OCI-LY7 (cell line): ENCODE results near the gene NRSN2. TPM values are rescaled to one million over a fixed set of nuclear protein-coding genes. Genes with fewer than 3 reads are reported as not detected.

Experiments
- Bru-seq: library from RNA; stranded (reverse); fragments of 400-500 nt; gene quantifications from one replicate; lab custom pipeline; 2021; lab: Mats Ljungman, UMichigan
- BruChase-seq, 2 experiments: library from RNA; stranded (reverse); fragments of 400-500 nt; gene quantifications; one replicate each; lab custom pipeline; 2021; lab: Mats Ljungman, UMichigan
- BruUV-seq: library from RNA; stranded (reverse); fragments of 400-500 nt; replicated peaks from 2 replicates; lab custom pipeline; 2021; lab: Mats Ljungman, UMichigan
- CTCF ChIA-PET: fragments of 300-600 bp; sonication (Branson Sonifier 250); formaldehyde crosslinking; loops from one replicate; lab custom pipeline; 2022; ENCODE audit warnings: antibody characterized with exemption; ENCODE audit not compliant: unreplicated experiment; lab: Charles Lee
- POLR2A ChIA-PET: fragments of 300-600 bp; sonication (Branson Sonifier 250); formaldehyde crosslinking; loops from one replicate; lab custom pipeline; 2022; ENCODE audit warnings: antibody characterized with exemption; lab: Charles Lee
- DNase-seq: peaks from one replicate; pipeline ENCODE4 v3.0.0-alpha.2; 2015; ENCODE audit warnings: low spot score
- H2AFZ ChIP-seq: fragments of 200-600 bp; sonication (generic), shearing (Covaris generic); 2 replicates; pipeline ENCODE4 v1.6.1; 2014; ENCODE audit warnings: mild to moderate bottlenecking, antibody characterized with exemption, low read length, moderate library complexity
- H3K27ac ChIP-seq: fragments of 200-600 bp; sonication (generic); 2 replicates; pipeline ENCODE4 v1.5.1; 2014; ENCODE audit warnings: mixed run types, low read depth, mild to moderate bottlenecking, moderate library complexity, low read length, inconsistent platforms; ENCODE audit not compliant: poor library complexity, severe bottlenecking
- H3K36me3 ChIP-seq: fragments of 200-600 bp; sonication (generic); 2 replicates; pipeline ENCODE4 v1.6.1; 2014; ENCODE audit warnings: mild to moderate bottlenecking, antibody characterized with exemption, low read length, moderate library complexity, mixed read lengths; ENCODE audit not compliant: insufficient read depth
- H3K4me1 ChIP-seq: fragments of 200-600 bp; sonication (generic); 2 replicates; pipeline ENCODE4 v1.5.1; 2014; ENCODE audit warnings: mild to moderate bottlenecking, low read length; ENCODE audit not compliant: insufficient read depth, poor library complexity, severe bottlenecking
- H3K4me2 ChIP-seq: fragments of 200-600 bp; sonication (generic); 2 replicates; pipeline ENCODE4 v1.6.1; 2014; ENCODE audit warnings: mild to moderate bottlenecking, low read length
- H3K4me3 ChIP-seq: fragments of 200-600 bp; sonication (generic); 2 replicates; pipeline ENCODE4 v1.5.1; 2014; ENCODE audit warnings: mild to moderate bottlenecking, low read depth, low read length; ENCODE audit not compliant: poor library complexity, severe bottlenecking
- H3K79me2 ChIP-seq: fragments of 200-600 bp; sonication (generic); 2 replicates; pipeline ENCODE4 v1.6.1; 2016; ENCODE audit warnings: low read depth, mild to moderate bottlenecking, low read length, moderate library complexity, mixed read lengths; ENCODE audit not compliant: insufficient read depth
- H3K9me2 ChIP-seq: fragments of 200-600 bp; sonication (generic); 2 replicates; pipeline ENCODE4 v1.6.1; 2016; ENCODE audit warnings: mild to moderate bottlenecking, low read length, mixed read lengths; ENCODE audit not compliant: insufficient read depth
- H3K9me3 ChIP-seq: fragments of 200-600 bp; sonication (generic); 2 replicates; pipeline ENCODE4 v1.6.1; 2014; ENCODE audit warnings: mild to moderate bottlenecking, mixed run types, low read length, mixed read lengths
- H4K20me1 ChIP-seq: fragments of 200-600 bp; sonication (generic); 2 replicates; pipeline ENCODE4 v1.6.1; 2014; ENCODE audit warnings: mild to moderate bottlenecking, antibody characterized with exemption, low read length, moderate library complexity, mixed read lengths; ENCODE audit not compliant: insufficient read depth
- EZH2phosphoT487 ChIP-seq: fragments of 200-600 bp; sonication (generic); IDR thresholded peaks from 2 replicates; pipeline ENCODE4 v1.6.1; 2018; ENCODE audit warnings: low read depth, borderline replicate concordance, mild to moderate bottlenecking, mixed run types, antibody characterized with exemption, low read length, moderate library complexity, mixed read lengths
- intact Hi-C: fragments of 100-400 bp; cut with micrococcal nuclease; formaldehyde crosslinking; loops from one replicate; pipeline ENCODE4 v1.10.0; 2022; ENCODE audit not compliant: unreplicated experiment
- long read RNA-seq: library from polyadenylated mRNA; stranded (forward); transcript quantifications from one replicate; pipeline ENCODE4 v2.0.0, GENCODE V29; 2022
- total RNA-seq, 2 experiments: library from RNA; depleted of rRNA in 1 of 2; stranded (reverse); fragments of >200 nt in 1 of 2; shearing (Covaris generic) in 1 of 2; gene quantifications; 2 replicates each; pipeline ENCODE4 v1.2.3, GENCODE V29; 2014 to 2022
- TF ChIP-seq, protein P1 (sequence below): fragments of 200-600 bp; sonication (generic); conservative IDR thresholded peaks from 2 replicates; pipeline ENCODE4 v1.5.1; 2014; ENCODE audit warnings: mild to moderate bottlenecking, antibody characterized with exemption, low read length, moderate library complexity, mixed read lengths

The NRSN2 gene, protein sequence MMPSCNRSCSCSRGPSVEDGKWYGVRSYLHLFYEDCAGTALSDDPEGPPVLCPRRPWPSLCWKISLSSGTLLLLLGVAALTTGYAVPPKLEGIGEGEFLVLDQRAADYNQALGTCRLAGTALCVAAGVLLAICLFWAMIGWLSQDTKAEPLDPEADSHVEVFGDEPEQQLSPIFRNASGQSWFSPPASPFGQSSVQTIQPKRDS
- total RNA-seq (2014; rRNA removed; shearing (Covaris generic)) (0.32 and 0.49 TPM in 2 replicates), total RNA-seq (2022) (0.66 and 0.86 TPM in 2 replicates), Bru-seq, nascent RNA (percentile 26 among the genes with signal in this experiment), BruChase-seq, experiment 1, labeled RNA remaining after a 6-hour chase (percentile 17 among the genes with signal in this experiment), BruChase-seq, experiment 2, labeled RNA remaining after a 2-hour chase (percentile 18 among the genes with signal in this experiment)
- long read RNA-seq, partial matches to known transcripts = 1 of 5 reads
- long read RNA-seq, other reads (novel, unspliced or antisense) = 4 of 5 reads

DNA sequence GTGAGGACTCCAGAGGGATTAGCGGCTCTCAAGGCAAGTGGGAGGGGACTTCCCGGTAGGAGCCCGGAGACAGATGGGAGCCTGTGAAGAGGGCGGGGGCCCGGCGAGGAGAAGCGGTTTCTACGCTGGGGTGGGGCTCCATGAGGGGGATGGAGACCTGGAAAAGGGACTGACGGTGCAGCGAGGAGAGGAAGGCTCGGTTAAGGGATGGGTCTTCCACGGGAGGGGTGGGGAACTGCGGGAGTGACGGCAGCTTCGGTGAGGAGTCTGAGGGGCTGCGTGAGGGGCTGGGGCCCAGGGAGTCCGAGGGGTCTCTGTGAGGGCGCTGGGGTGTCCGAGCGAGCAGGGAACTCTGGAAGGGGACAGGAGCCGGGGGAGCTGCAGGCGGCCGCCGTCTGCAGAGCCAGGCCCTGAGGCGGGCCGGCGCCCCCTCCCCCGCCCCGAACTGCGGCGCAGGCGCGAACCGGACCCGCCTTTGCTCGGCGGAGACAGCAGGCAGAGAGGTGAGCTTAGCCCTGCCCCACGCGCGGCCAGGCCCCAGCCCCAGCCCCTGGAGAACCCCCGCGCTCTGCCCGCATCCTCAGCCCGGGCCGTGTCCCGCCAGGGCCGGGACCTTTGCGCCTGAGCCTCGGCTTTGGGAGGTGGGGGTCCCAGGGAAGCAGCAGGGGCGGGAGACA, at the start of gene NRSN2:
TSS of gene NRSN2 (plus strand) at position 472 of the 677 bp plus-strand sequence. CDS start 2,533 bp downstream, outside the sequence.
- no peak for DNase-seq
- no peaks in the 10 kb centered on the region for H4K20me1 ChIP-seq
- intact Hi-C loops = no loop called here
- CTCF ChIA-PET = no interaction called here
- H3K36me3 ChIP-seq = no peaks in the 10 kb centered on the region
- no peaks in the 10 kb centered on the region for H3K79me2 ChIP-seq
- no peak within 1 kb of the TSS for H3K27ac ChIP-seq
- peak within 1 kb of the TSS; percentile 74 for H3K4me2 ChIP-seq
- peak within 1 kb of the TSS; percentile 67 for H3K4me3 ChIP-seq
- TF ChIP-seq, protein P1, sequence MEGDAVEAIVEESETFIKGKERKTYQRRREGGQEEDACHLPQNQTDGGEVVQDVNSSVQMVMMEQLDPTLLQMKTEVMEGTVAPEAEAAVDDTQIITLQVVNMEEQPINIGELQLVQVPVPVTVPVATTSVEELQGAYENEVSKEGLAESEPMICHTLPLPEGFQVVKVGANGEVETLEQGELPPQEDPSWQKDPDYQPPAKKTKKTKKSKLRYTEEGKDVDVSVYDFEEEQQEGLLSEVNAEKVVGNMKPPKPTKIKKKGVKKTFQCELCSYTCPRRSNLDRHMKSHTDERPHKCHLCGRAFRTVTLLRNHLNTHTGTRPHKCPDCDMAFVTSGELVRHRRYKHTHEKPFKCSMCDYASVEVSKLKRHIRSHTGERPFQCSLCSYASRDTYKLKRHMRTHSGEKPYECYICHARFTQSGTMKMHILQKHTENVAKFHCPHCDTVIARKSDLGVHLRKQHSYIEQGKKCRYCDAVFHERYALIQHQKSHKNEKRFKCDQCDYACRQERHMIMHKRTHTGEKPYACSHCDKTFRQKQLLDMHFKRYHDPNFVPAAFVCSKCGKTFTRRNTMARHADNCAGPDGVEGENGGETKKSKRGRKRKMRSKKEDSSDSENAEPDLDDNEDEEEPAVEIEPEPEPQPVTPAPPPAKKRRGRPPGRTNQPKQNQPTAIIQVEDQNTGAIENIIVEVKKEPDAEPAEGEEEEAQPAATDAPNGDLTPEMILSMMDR = no peak
- no peak for TF ChIP-seq EZH2phosphoT487
- no peaks in the 10 kb centered on the region for H3K9me3 ChIP-seq
- H3K9me2 ChIP-seq = no peaks in the 10 kb centered on the region
- H3K4me1 ChIP-seq = peaks cover 7% of the 10 kb centered on the region
- POLR2A ChIA-PET = interaction anchor here (0.8 kb wide), 1 partner anchor 10 kb away, joined by 3 read pairs; no protein-coding TSS in a partner anchor
- no TSS peak for BruUV-seq
- H2AFZ ChIP-seq = peak within 1 kb of the TSS; percentile 76

DNA sequence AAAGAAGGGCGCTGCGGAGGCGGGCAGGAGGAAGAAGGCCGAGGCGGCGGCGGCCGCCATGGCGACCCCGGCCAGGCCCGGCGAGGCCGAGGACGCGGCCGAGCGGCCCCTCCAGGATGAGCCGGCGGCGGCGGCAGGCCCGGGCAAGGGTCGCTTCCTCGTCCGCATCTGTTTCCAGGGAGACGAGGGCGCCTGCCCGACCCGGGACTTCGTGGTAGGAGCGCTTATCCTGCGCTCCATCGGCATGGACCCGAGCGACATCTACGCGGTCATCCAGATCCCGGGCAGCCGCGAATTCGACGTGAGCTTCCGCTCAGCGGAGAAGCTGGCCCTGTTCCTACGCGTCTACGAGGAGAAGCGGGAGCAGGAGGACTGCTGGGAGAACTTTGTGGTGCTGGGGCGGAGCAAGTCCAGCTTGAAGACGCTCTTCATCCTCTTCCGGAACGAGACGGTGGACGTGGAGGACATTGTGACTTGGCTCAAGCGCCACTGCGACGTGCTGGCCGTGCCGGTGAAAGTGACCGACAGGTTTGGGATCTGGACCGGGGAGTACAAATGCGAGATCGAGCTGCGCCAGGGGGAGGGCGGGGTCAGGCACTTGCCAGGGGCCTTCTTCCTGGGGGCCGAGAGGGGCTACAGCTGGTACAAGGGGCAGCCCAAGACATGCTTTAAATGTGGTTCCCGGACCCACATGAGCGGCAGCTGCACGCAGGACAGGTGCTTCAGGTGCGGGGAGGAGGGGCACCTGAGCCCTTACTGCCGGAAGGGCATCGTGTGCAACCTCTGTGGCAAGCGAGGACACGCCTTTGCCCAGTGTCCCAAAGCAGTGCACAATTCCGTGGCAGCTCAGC, 48.8 kb upstream of the NRSN2 start:
- TF ChIP-seq, protein P1 = no peak
- TF ChIP-seq EZH2phosphoT487 = no peak
- H3K4me3 ChIP-seq = peak overlapping the region; percentile 80
- H2AFZ ChIP-seq = peak overlapping the region; percentile 75
- H3K9me2 ChIP-seq = no peaks in the 10 kb centered on the region
- peaks cover 34% of the 10 kb centered on the region for H3K79me2 ChIP-seq
- H3K4me1 ChIP-seq = peaks cover 31% of the 10 kb centered on the region
- intact Hi-C loops = loop anchor here (1.0 kb wide), 1 partner anchor 27 kb away; the partner anchor contains the start of gene SOX12
- H3K36me3 ChIP-seq = peaks cover 16% of the 10 kb centered on the region
- peaks cover 20% of the 10 kb centered on the region; the same call in 1 of the 2 replicates for H4K20me1 ChIP-seq
- no peaks in the 10 kb centered on the region for H3K9me3 ChIP-seq
- H3K27ac ChIP-seq = peak overlapping the region; percentile 70
- POLR2A ChIA-PET = interaction anchor here (0.5 to 2.4 kb wide), 4 partner anchors 12 to 82 kb away, joined by 3 to 10 read pairs (median 5); partner anchors contain the start of genes SOX12 and TRIB3
- no TSS peak for BruUV-seq
- CTCF ChIA-PET = interaction anchor here (0.7 kb wide), 1 partner anchor 10 kb away, joined by 4 read pairs; no protein-coding TSS in a partner anchor
- H3K4me2 ChIP-seq = peak overlapping the region; percentile 78
- DNase-seq = peak; percentile 71
